Measurements from ENCODE around the gene PTPRN2.
"Not testable (repeated sequence)": the region's sequence is repeated elsewhere in the genome, so short reads cannot be mapped to it uniquely, and the experiment has no call there.

Gene PTPRN2

DNA sequence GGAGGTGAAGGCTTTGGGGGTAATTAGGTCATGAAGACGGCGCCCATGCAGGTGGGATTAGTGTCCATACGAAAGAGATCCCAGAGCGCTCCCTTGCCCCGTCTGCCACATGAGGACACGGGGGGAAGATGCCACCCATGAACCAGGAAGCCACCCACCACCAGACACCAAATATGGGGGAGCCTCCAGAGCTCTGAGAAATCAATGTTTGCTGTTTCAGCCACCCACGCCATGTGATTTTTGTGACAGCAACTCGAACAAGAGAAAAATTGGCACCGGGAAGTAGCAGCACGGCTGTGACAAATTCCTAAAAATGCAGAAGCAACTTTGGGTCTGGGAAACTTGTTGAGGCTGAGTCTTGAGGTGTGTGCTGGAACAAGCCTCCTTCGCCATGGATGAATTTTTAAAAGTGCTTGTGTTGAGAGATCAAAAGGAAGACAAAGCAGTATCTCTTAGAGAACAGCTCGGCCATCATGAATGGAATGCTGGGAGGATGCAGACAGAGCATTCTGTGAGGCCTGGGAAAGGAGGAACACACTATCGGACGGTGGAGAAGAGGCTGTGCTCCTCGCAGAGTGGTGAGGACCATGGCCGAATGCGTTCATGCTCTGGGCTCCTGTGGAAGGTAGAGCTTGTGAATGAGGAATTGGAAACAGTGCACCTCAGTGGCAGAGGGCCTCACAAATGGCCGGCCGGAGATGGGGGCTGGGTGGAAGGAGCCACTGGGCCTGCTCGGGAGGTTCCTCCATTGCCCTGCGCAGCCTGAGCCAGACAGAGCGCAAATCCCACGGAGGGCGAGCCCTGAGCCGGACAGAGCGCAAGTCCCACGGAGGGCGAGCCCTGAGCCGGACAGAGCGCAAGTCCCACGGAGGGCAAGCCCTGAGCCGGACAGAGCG is 277.5 kb downstream of the PTPRN2 start:
- TF ChIP-seq, protein P1, sequence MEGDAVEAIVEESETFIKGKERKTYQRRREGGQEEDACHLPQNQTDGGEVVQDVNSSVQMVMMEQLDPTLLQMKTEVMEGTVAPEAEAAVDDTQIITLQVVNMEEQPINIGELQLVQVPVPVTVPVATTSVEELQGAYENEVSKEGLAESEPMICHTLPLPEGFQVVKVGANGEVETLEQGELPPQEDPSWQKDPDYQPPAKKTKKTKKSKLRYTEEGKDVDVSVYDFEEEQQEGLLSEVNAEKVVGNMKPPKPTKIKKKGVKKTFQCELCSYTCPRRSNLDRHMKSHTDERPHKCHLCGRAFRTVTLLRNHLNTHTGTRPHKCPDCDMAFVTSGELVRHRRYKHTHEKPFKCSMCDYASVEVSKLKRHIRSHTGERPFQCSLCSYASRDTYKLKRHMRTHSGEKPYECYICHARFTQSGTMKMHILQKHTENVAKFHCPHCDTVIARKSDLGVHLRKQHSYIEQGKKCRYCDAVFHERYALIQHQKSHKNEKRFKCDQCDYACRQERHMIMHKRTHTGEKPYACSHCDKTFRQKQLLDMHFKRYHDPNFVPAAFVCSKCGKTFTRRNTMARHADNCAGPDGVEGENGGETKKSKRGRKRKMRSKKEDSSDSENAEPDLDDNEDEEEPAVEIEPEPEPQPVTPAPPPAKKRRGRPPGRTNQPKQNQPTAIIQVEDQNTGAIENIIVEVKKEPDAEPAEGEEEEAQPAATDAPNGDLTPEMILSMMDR (IDR thresholded peaks at IDR 0.05), result no peak
- no peaks in the 10 kb centered on the region for H3K79me2 ChIP-seq
- no peak overlapping the region for H3K27ac ChIP-seq
- no peaks in the 10 kb centered on the region for H3K4me1 ChIP-seq
- H3K9ac ChIP-seq, result no peak overlapping the region
- no peak overlapping the region for H2AFZ ChIP-seq
- H3K4me2 ChIP-seq (ENCODE audit: low read length), result no peak overlapping the region
- no peaks in the 10 kb centered on the region for H3K27me3 ChIP-seq (ENCODE audit: control insufficient read depth, insufficient read depth, low read length)
- no peak overlapping the region for H3K4me3 ChIP-seq (ENCODE audit: low read depth, low read length)
- no peaks in the 10 kb centered on the region for H3K36me3 ChIP-seq (ENCODE audit: control insufficient read depth, insufficient read depth, low read length)
- no peaks in the 10 kb centered on the region for H3K9me3 ChIP-seq (ENCODE audit: control insufficient read depth, low read length)

DNA sequence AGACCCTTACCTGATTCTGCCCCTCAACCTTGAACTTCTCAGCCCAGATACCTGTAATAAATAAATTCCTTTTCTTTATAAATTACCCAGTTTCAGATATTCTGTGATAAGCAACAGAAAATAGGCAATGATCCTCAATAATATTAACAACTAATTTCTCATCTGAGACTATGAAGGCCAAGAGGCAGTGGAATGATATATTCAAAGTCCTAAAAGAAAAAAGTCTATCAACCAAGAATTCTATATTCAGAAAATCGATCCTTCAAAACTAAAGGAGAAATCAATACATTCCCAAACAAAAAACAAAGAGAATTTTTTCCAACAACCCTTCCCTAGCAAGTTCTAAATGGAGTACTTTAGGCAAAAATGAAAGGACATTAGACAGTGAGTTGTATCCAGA is 279.6 kb downstream of the PTPRN2 start:
- Histone ChIP-seq H3K4me1 (no peaks in the 10 kb centered on the region), H2AFZ (no peak overlapping the region)

DNA sequence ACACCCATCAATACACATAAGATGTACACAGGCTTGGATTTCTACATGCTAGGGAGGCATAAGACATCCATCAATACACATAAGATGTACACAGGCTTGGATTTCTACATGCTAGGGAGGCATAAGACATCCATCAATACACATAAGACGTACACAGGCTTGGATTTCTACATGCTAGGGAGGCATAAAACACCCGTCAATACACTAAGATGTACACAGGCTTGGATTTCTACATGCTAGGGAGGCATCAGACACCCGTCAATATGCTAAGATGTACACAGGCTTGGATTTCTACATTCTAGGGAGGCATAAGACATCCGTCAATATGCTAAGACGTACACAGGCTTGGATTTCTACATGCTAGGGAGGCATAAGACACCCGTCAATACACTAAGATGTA is 283.6 kb downstream of the PTPRN2 start:
- H3K4me1 ChIP-seq; H3K4me3 ChIP-seq (ENCODE audit: low read depth, low read length); H3K79me2 ChIP-seq; H3K27me3 ChIP-seq (ENCODE audit: control insufficient read depth, insufficient read depth, low read length); H3K36me3 ChIP-seq (ENCODE audit: control insufficient read depth, insufficient read depth, low read length); H2AFZ ChIP-seq; H3K9me3 ChIP-seq (ENCODE audit: control insufficient read depth, low read length); H3K4me2 ChIP-seq (ENCODE audit: low read length); H3K9ac ChIP-seq; H3K27ac ChIP-seq: not testable (repeated sequence)

More for the DNA sequence above, 279.6 kb downstream of the PTPRN2 start:
- Histone ChIP-seq H3K9ac (no peak overlapping the region), H3K4me2 (ENCODE audit: low read length) (no peak overlapping the region), H3K9me3 (ENCODE audit: control insufficient read depth, low read length) (no peaks in the 10 kb centered on the region), H3K27me3 (ENCODE audit: control insufficient read depth, insufficient read depth, low read length) (no peaks in the 10 kb centered on the region), H3K27ac (no peak overlapping the region), H3K36me3 (ENCODE audit: control insufficient read depth, insufficient read depth, low read length) (no peaks in the 10 kb centered on the region), H3K79me2 (no peaks in the 10 kb centered on the region), H3K4me3 (ENCODE audit: low read depth, low read length) (no peak overlapping the region)
- TF ChIP-seq, protein P1 (IDR thresholded peaks at IDR 0.05), result no peak

DNA sequence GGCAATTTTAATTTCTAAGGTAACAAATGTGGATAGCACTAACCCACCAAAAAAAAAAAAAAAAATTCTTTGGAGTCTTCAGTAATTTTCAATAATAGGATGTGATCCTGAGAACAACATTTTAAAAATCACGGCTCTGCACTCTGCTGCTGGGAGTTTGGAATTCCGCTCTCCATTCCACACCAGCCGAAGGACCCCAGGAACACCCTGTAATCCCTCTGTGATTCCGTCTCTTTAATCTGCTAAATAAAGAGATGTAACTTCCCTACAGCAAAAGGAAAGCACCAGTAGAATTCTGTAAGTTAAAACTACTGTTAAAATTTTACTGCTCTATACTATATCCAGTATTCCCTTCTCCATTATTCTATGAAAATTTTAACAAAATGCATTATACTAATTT is 284.5 kb downstream of the PTPRN2 start:
- Histone ChIP-seq H3K9me3 (ENCODE audit: control insufficient read depth, low read length) (no peaks in the 10 kb centered on the region), H3K9ac (no peak overlapping the region), H3K36me3 (ENCODE audit: control insufficient read depth, insufficient read depth, low read length) (no peaks in the 10 kb centered on the region), H3K4me3 (ENCODE audit: low read depth, low read length) (no peak overlapping the region), H3K79me2 (no peaks in the 10 kb centered on the region), H3K27ac (no peak overlapping the region), H3K4me2 (ENCODE audit: low read length) (no peak overlapping the region), H3K27me3 (ENCODE audit: control insufficient read depth, insufficient read depth, low read length) (no peaks in the 10 kb centered on the region), H3K4me1 (no peaks in the 10 kb centered on the region), H2AFZ (no peak overlapping the region)
- TF ChIP-seq, protein P1 (IDR thresholded peaks at IDR 0.05), result no peak

DNA sequence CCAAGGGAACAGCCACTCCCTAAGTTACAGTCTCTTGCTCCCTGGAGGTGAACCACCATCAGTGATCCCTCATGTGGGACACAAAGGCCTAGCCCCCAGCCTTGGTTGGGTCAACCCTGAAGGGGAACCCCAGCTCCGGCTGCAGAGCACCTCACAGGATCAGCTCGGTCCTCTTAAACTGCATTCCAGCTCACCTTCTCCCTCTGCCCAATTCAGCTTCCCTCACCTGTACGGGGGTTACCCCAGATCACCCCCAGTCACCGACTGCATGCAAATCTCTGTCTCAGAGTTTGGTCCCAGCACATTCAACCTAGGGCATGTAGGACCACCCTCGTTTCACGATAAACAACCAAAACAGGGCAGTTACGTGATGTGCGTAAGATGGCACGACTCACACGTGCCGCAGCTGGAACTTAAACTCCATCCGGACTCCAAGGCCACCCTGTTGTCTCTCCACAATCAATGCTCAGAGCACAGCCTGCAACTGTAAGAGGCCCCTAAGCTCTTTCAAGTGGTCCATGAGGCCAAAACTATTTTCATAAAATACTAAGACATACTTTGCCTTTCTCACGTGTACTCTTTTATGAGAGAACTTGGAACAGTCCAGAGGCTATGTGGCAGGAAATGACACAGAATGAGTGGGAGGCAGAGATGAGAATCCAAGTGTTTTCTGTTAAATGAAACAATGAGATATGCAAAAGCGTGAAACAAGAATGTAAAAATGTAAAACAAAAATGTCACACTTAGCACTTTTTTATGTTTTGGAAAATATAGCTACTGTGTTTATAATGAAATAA is 285.2 kb downstream of the PTPRN2 start:
- Histone ChIP-seq H3K4me3 (ENCODE audit: low read depth, low read length) (no peak overlapping the region), H3K4me2 (ENCODE audit: low read length) (no peak overlapping the region), H3K9ac (no peak overlapping the region), H3K36me3 (ENCODE audit: control insufficient read depth, insufficient read depth, low read length) (no peaks in the 10 kb centered on the region), H3K27ac (no peak overlapping the region), H3K27me3 (ENCODE audit: control insufficient read depth, insufficient read depth, low read length) (no peaks in the 10 kb centered on the region), H3K9me3 (ENCODE audit: control insufficient read depth, low read length) (no peaks in the 10 kb centered on the region), H3K4me1 (no peaks in the 10 kb centered on the region), H3K79me2 (no peaks in the 10 kb centered on the region), H2AFZ (no peak overlapping the region)
- TF ChIP-seq, protein P1 (IDR thresholded peaks at IDR 0.05), result no peak

All from parathyroid adenoma (tissue), 2 donors.